Fibroblast of lung (primary cell): ENCODE results near the gene CDK1. TPM values are rescaled to one million over a fixed set of nuclear protein-coding genes. Genes with fewer than 3 reads are reported as not detected.
A peak's percentile ranks its signal among the peaks of the same experiment; 100 is the strongest.

Experiments used
- DNase-seq, 2 donors: peaks; one replicate each; pipeline versions ENCODE4 v3.0.0 to v3.0.0-alpha.2; 2010; ENCODE audit warnings: low read depth in 2 of 2
- H2AFZ ChIP-seq: 2 replicates; pipeline ENCODE4 v1.5.1; 2012; ENCODE audit warnings: low read length, control low read depth, inconsistent platforms
- H3K27ac ChIP-seq: 2 replicates; pipeline ENCODE4 v1.5.1; 2011; ENCODE audit warnings: low read length, control low read depth; ENCODE audit not compliant: insufficient read depth
- H3K27me3 ChIP-seq: 2 replicates; pipeline ENCODE4 v1.5.1; 2011; ENCODE audit warnings: mild to moderate bottlenecking, low read length; ENCODE audit not compliant: control insufficient read depth, insufficient read depth
- H3K36me3 ChIP-seq: 2 replicates; pipeline ENCODE4 v1.5.1; 2011; ENCODE audit warnings: low read length; ENCODE audit not compliant: control insufficient read depth, insufficient read depth
- H3K4me1 ChIP-seq: 2 replicates; pipeline ENCODE4 v1.5.1; 2011; ENCODE audit warnings: low read length; ENCODE audit not compliant: control insufficient read depth, insufficient read depth; ENCODE audit errors: extremely low read depth
- H3K4me2 ChIP-seq: 2 replicates; pipeline ENCODE4 v1.5.1; 2011; ENCODE audit warnings: low read length, control low read depth; ENCODE audit not compliant: insufficient read depth; ENCODE audit errors: extremely low read depth
- H3K4me3 ChIP-seq, 4 experiments: fragments of 200-600 bp in 1 of 4; sonication (generic) in 1 of 4; replicated peaks in 1 of 4; 2 replicates each; pipeline ENCODE4 v1.5.1; 2011 to 2016; ENCODE audit warnings: low read length in 4 of 4, low read depth in 3 of 4, mild to moderate bottlenecking in 3 of 4, control low read depth in 2 of 4, inconsistent platforms in 1 of 4, mixed read lengths in 1 of 4; ENCODE audit not compliant: insufficient read depth in 1 of 4; ENCODE audit errors: control extremely low read depth in 1 of 4
- H3K79me2 ChIP-seq: 2 replicates; pipeline ENCODE4 v1.5.1; 2012; ENCODE audit warnings: mild to moderate bottlenecking, low read length, inconsistent platforms; ENCODE audit not compliant: control insufficient read depth, insufficient read depth
- H3K9ac ChIP-seq: 2 replicates; pipeline ENCODE4 v1.5.1; 2011; ENCODE audit warnings: mild to moderate bottlenecking, low read length, control low read depth; ENCODE audit not compliant: insufficient read depth
- H3K9me3 ChIP-seq: 2 replicates; pipeline ENCODE4 v1.5.1; 2012; ENCODE audit warnings: low read depth, low read length; ENCODE audit not compliant: control insufficient read depth, insufficient read depth
- H4K20me1 ChIP-seq: 2 replicates; pipeline ENCODE4 v1.5.1; 2011; ENCODE audit warnings: low read length; ENCODE audit not compliant: control insufficient read depth, insufficient read depth; ENCODE audit errors: extremely low read depth
- CTCF ChIP-seq, 2 donors: IDR thresholded peaks in 1 of 2; conservative IDR thresholded peaks in 1 of 2; 1 replicate in 1 of 2; 2 replicates in 1 of 2; pipeline ENCODE4 v1.5.1; 2011 to 2012; ENCODE audit warnings: low read length in 2 of 2, control low read depth in 1 of 2, inconsistent platforms in 1 of 2, low read depth in 1 of 2, mild to moderate bottlenecking in 1 of 2
- EZH2 ChIP-seq: IDR thresholded peaks from 2 replicates; pipeline ENCODE4 v1.5.1; 2012; ENCODE audit warnings: low read length, control low read depth, mild to moderate bottlenecking; ENCODE audit errors: missing control alignments
- polyA plus RNA-seq, 2 donors: library from polyadenylated mRNA; depleted of rRNA in 1 of 2; stranded (reverse) in 1 of 2; unstranded in 1 of 2; fragments of >200 nt; gene quantifications; 2 replicates each; pipeline ENCODE4 v1.2.1, GENCODE V29; 2011 to 2012; ENCODE audit warnings: missing spikeins in 1 of 2
- total RNA-seq: library from RNA; depleted of rRNA; stranded (reverse); fragments of >200 nt; gene quantifications from 2 replicates; pipeline ENCODE4 v1.2.1, GENCODE V29; 2014

Gene CDK1
- total and polyA plus RNA-seq, 2 donors (not counting 1 experiment from before 2014, with no cell fraction given) = 13.9 to 14.8 TPM

- Histone ChIP-seq H3K4me2 (no peak overlapping the region), H4K20me1 (no peaks in the 10 kb centered on the region), H3K36me3 (no peaks in the 10 kb centered on the region), H3K4me3 (no peak overlapping the region), H3K9ac (no peak overlapping the region), H3K79me2 (no peaks in the 10 kb centered on the region), H3K4me1 (no peaks in the 10 kb centered on the region), H3K27ac (no peak overlapping the region), H3K9me3 (no peaks in the 10 kb centered on the region), H3K27me3 (no peaks in the 10 kb centered on the region), H2AFZ (no peak overlapping the region)
- DNase-seq = no peak
- TF ChIP-seq CTCF (conservative IDR thresholded peaks at IDR 0.05 in 1 of 2, IDR thresholded peaks at IDR 0.05 in 1 of 2; ENCODE audit: low read depth in 1 of 2, low read length in 2 of 2) (no peak), EZH2 (no peak)
These were observed 29.2 kb downstream of the CDK1 start for GRCh38 chr10:60807499-60807898.

GRCh38 chr10:60808036-60808435 is 29.8 kb downstream of the CDK1 start:
- Histone ChIP-seq H4K20me1 (no peaks in the 10 kb centered on the region), H3K36me3 (no peaks in the 10 kb centered on the region), H2AFZ (no peak overlapping the region), H3K9ac (no peak overlapping the region), H3K4me3 (no peak overlapping the region), H3K4me1 (no peaks in the 10 kb centered on the region), H3K27me3 (no peaks in the 10 kb centered on the region), H3K4me2 (no peak overlapping the region), H3K79me2 (no peaks in the 10 kb centered on the region), H3K27ac (no peak overlapping the region), H3K9me3 (no peaks in the 10 kb centered on the region)
- no peak for DNase-seq
- TF ChIP-seq EZH2 (no peak), CTCF (conservative IDR thresholded peaks at IDR 0.05 in 1 of 2, IDR thresholded peaks at IDR 0.05 in 1 of 2; ENCODE audit: low read depth in 1 of 2, low read length in 2 of 2) (no peak)

- TF ChIP-seq EZH2 (no peak), CTCF (conservative IDR thresholded peaks at IDR 0.05 in 1 of 2, IDR thresholded peaks at IDR 0.05 in 1 of 2; ENCODE audit: low read depth in 1 of 2, low read length in 2 of 2) (no peak)
- Histone ChIP-seq H3K27me3 (no peaks in the 10 kb centered on the region), H3K79me2 (no peaks in the 10 kb centered on the region), H2AFZ (no peak overlapping the region), H4K20me1 (no peaks in the 10 kb centered on the region), H3K27ac (no peak overlapping the region), H3K4me3 (no peak overlapping the region), H3K4me1 (no peaks in the 10 kb centered on the region), H3K9me3 (no peaks in the 10 kb centered on the region), H3K4me2 (no peak overlapping the region), H3K36me3 (no peaks in the 10 kb centered on the region), H3K9ac (no peak overlapping the region)
- peak in 1 of 2 donors; percentile 87 for DNase-seq
These were observed 30.9 kb downstream of the CDK1 start for GRCh38 chr10:60809157-60809556.
